GM06990 (cell line): ENCODE results near the gene ENOX2.
"Not testable (repeated sequence)": the region's sequence is repeated elsewhere in the genome, so short reads cannot be mapped to it uniquely, and the experiment has no call there.

ENCODE experiments used
- DNase-seq: peaks from one replicate; pipeline ENCODE4 v3.0.0-alpha.2; 2011; ENCODE audit not compliant: insufficient read length; ENCODE audit errors: extremely low read depth
- H3K27me3 ChIP-seq: replicated peaks from 2 replicates; pipeline ENCODE4 v1.6.0; 2011; ENCODE audit warnings: low read length; ENCODE audit not compliant: control insufficient read depth, insufficient read depth
- H3K36me3 ChIP-seq: 2 replicates; pipeline ENCODE4 v1.5.1; 2011; ENCODE audit warnings: low read length; ENCODE audit not compliant: control insufficient read depth, insufficient read depth
- H3K4me3 ChIP-seq: replicated peaks from 2 replicates; pipeline ENCODE4 v1.5.1; 2011; ENCODE audit warnings: low read depth, mild to moderate bottlenecking, control low read depth, low read length
- TF ChIP-seq, protein P1 (sequence below): IDR thresholded peaks from 2 replicates; pipeline ENCODE4 v1.5.1; 2011; ENCODE audit warnings: low read length, control low read depth, mild to moderate bottlenecking, inconsistent platforms; ENCODE audit not compliant: insufficient read depth, poor library complexity, severe bottlenecking

The ENOX2 gene

DNA sequence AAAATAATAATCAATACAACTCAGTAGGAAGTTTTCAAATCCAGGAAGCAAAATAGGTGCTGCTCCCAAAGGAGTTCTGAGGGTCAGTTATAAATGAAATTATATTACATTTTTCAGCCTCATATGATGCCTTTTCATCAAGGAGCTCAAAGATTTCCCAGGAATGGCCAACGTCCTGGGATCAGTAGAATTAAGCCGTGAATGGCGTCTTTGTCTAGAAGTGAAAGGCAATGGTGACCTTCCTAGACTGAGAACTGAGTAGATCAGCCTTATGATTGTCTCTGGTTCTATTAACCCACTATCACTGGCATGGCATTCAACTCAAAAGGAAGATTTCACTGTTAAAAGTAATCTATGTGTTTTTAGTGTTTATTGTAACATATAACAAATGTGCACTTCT is 74.4 kb downstream of the ENOX2 start:
- Histone ChIP-seq H3K4me3 (no peak overlapping the region), H3K27me3 (no peaks in the 10 kb centered on the region), H3K36me3 (no peaks in the 10 kb centered on the region)
- DNase-seq = no peak
- TF ChIP-seq, protein P1, sequence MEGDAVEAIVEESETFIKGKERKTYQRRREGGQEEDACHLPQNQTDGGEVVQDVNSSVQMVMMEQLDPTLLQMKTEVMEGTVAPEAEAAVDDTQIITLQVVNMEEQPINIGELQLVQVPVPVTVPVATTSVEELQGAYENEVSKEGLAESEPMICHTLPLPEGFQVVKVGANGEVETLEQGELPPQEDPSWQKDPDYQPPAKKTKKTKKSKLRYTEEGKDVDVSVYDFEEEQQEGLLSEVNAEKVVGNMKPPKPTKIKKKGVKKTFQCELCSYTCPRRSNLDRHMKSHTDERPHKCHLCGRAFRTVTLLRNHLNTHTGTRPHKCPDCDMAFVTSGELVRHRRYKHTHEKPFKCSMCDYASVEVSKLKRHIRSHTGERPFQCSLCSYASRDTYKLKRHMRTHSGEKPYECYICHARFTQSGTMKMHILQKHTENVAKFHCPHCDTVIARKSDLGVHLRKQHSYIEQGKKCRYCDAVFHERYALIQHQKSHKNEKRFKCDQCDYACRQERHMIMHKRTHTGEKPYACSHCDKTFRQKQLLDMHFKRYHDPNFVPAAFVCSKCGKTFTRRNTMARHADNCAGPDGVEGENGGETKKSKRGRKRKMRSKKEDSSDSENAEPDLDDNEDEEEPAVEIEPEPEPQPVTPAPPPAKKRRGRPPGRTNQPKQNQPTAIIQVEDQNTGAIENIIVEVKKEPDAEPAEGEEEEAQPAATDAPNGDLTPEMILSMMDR = no peak

DNA sequence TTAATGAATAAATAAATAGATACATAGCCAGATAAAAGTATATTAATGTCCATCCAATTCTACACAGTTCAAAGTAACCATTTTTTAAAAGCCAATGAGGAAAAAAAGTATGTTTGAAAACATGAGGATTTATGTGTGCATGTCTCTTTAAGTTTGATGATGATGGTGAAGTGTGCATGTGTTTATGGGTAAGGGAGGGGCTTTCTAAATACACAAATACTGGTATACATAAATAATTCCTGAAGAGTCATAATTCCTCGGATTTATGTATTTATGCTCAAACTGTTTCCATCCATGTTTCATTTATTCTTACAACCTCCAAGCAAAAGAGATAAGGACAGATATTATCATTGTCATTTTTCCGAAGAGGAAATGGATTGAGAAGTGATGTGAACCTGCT is 75.4 kb downstream of the ENOX2 start:
- TF ChIP-seq, protein P1 = no peak
- no peak overlapping the region for H3K4me3 ChIP-seq
- no peaks in the 10 kb centered on the region for H3K27me3 ChIP-seq
- no peaks in the 10 kb centered on the region for H3K36me3 ChIP-seq
- DNase-seq = no peak

DNA sequence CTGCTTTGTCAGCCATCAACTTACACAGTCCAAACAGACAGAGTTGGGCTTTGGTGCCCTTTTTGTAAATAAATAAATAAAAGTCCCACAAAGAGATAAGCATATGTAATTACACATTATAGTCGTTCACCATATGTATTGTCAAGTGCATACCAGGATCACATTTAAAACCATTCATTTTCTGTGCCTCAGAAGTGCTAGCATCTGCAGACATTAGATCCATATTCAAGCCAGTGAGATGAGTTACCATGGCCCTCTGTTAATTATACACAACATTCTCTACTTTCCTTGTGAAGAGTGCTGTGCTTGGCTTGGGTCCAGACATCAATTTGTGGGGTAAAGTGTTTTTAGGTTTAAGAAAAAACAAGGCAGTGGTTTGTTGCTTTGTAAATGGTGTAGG is 76.8 kb downstream of the ENOX2 start:
- H3K27me3 ChIP-seq = no peaks in the 10 kb centered on the region
- H3K36me3 ChIP-seq = no peaks in the 10 kb centered on the region
- no peak overlapping the region for H3K4me3 ChIP-seq
- DNase-seq = no peak
- TF ChIP-seq, protein P1 = no peak

DNA sequence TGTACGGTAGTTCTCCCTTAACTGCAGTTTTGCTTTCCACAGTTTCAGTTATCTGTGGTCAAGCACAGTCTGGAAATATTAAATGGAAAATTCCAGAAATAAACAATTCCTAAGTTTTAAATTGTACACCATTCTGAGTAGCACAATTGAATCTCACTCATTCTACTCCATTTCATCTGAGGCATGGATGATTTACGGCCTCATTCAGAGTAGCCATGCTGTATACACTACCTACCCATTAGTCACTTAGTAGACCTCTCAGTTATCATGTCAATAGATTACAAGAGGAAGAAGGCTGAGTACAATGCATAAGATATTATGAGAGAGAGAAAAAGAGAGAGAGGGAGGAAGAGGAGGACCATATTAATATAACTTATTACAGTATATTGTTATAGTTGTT is 77.5 kb downstream of the ENOX2 start:
- TF ChIP-seq, protein P1 = no peak
- no peaks in the 10 kb centered on the region for H3K27me3 ChIP-seq
- DNase-seq = no peak
- H3K36me3 ChIP-seq = no peaks in the 10 kb centered on the region
- H3K4me3 ChIP-seq = no peak overlapping the region

DNA sequence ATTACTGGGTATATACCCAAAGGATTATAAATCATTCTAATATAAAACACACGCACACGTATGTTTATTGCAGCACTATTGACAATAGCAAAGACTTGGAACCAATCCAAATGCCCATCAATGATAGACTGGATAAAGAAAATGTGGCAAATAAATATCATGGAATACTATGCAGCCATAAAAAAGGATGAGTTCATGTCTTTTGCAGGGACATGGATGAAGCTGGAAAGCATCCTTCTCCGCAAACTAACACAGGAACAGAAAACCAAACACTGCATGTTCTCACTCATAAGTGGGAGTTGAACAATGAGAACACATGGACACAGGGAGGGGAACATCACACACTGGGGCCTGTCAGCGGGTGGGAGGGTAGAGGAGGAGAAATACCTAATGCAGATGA is 83.6 kb downstream of the ENOX2 start:
- not testable (repeated sequence) for DNase-seq, H3K27me3 ChIP-seq, H3K4me3 ChIP-seq, H3K36me3 ChIP-seq

DNA sequence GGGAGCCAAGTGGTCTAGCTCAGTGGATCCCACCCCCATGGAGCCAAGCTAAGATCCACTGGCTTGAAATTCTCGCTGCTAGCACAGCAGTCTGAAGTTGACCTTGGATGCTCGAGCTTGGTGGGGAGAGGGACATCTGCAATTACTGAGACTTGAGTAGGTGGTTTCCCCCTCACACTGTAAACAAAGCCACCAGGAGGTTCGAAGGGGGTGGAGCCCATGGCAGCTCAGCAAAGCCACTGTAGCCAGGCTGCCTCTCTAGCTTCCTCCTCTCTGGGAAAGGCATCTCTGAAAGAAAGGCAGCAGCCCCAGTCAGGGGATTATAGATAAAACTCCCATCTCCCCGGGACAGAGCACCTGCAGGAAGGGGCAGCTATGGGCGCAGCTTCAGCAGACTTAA is 89.1 kb downstream of the ENOX2 start:
- H3K27me3 ChIP-seq, DNase-seq, H3K36me3 ChIP-seq, H3K4me3 ChIP-seq: not testable (repeated sequence)

DNA sequence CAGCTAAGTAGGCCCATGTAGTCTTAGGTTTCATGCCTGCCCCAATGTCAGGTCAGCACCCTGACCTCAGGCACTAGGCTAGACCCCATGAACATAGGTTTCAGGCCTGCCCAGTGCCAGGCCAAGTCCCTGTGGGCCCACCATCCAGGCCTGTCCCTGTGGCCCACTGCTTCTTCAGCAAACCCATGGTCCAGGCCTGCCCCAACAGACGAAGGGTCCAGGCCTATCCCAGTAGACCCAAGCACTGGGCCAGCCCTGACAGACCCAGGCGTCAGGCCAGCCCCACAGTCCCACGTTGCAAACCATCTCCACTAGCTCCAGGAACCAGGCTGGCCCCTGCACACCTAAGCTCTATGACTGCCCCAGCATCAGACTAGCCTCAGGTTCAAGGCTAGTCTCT is 92.4 kb downstream of the ENOX2 start:
- TF ChIP-seq, protein P1 = no peak
- no peak for DNase-seq
- H3K27me3 ChIP-seq = no peaks in the 10 kb centered on the region
- no peak overlapping the region for H3K4me3 ChIP-seq
- H3K36me3 ChIP-seq = no peaks in the 10 kb centered on the region
